Ovary (tissue), 3 donors: ENCODE measurements around the gene WWOX.

Source experiments
- POLR2A ChIP-seq: fragments of 450-650 bp; IDR thresholded peaks from one replicate; pipeline ENCODE4 v1.6.1; 2017; ENCODE audit warnings: antibody characterized with exemption, mild to moderate bottlenecking, moderate library complexity
- TF ChIP-seq, protein P1 (sequence below), 3 donors: fragments of 450-650 bp in 2 of 3; fragments of 200-600 bp in 1 of 3; IDR thresholded peaks; one replicate each; pipeline versions ENCODE4 v1.5.1 to v1.8.0; 2016 to 2022; ENCODE audit warnings: antibody characterized with exemption in 3 of 3, mild to moderate bottlenecking in 1 of 3
- donor health status: DM: no; HTN: no; CAD: no.

DNA sequence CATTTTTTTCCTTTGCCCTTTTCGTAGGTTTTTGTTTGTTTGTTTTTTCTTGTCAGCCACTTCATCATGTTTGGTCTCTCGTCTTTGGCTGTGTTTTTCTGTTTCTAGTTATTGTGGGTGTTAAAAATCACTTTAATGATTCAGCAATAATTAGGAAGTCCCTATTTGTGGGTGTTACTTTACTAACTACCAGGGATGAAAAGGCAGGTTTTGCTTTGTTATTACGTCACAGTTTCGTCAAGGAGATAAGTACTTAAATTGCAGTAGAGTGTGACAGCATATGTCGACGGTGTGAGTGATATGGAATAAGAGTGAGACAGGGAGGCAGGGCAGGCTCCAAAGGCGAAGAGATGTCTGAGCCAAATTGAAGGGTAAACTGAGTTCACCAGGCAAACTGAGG, 479.6 kb downstream of the WWOX start:
- TF ChIP-seq, protein P1, sequence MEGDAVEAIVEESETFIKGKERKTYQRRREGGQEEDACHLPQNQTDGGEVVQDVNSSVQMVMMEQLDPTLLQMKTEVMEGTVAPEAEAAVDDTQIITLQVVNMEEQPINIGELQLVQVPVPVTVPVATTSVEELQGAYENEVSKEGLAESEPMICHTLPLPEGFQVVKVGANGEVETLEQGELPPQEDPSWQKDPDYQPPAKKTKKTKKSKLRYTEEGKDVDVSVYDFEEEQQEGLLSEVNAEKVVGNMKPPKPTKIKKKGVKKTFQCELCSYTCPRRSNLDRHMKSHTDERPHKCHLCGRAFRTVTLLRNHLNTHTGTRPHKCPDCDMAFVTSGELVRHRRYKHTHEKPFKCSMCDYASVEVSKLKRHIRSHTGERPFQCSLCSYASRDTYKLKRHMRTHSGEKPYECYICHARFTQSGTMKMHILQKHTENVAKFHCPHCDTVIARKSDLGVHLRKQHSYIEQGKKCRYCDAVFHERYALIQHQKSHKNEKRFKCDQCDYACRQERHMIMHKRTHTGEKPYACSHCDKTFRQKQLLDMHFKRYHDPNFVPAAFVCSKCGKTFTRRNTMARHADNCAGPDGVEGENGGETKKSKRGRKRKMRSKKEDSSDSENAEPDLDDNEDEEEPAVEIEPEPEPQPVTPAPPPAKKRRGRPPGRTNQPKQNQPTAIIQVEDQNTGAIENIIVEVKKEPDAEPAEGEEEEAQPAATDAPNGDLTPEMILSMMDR (IDR thresholded peaks at IDR 0.05), result no peak
- TF ChIP-seq POLR2A, result no peak
